H1 (cell line): ENCODE measurements around the gene POGZ. TPM values are rescaled to one million over a fixed set of nuclear protein-coding genes. Genes with fewer than 3 reads are reported as not detected.

ENCODE experiments used
- CTCF ChIA-PET: fragments of 300-600 bp; sonication (Branson Sonifier 250); formaldehyde crosslinking; loops from one replicate; lab custom pipeline; 2021; ENCODE audit not compliant: partially characterized antibody; lab: Charles Lee
- POLR2A ChIA-PET: fragments of 300-600 bp; sonication (Branson Sonifier 250); formaldehyde crosslinking; loops from one replicate; lab custom pipeline; 2021; ENCODE audit warnings: inconsistent platforms; ENCODE audit not compliant: partially characterized antibody; lab: Charles Lee
- DNase-seq, 2 experiments: peaks; one replicate each; pipeline versions ENCODE4 v3.0.0 to v3.0.0-alpha.2; 2010 to 2022; ENCODE audit warnings: low spot score in 2 of 2, low read depth in 1 of 2, mixed read lengths in 1 of 2
- FAIRE-seq: peaks from 2 replicates; lab custom pipeline; 2011; peaks lifted over from hg19 to GRCh38; lab: Jason Lieb, UNC
- H2AFZ ChIP-seq: 2 replicates; pipeline ENCODE4 v1.8.1; 2012; ENCODE audit warnings: low read length, inconsistent platforms
- H2AK5ac ChIP-seq: 2 replicates; pipeline ENCODE4 v1.6.1; 2013; ENCODE audit warnings: low read depth, low read length
- H2BK120ac ChIP-seq: replicated peaks from 2 replicates; pipeline ENCODE3; 2013; ENCODE audit warnings: low read depth, low read length, inconsistent platforms
- H2BK12ac ChIP-seq: 2 replicates; pipeline ENCODE4 v1.6.1; 2013; ENCODE audit warnings: low read depth, low read length
- H2BK15ac ChIP-seq: 2 replicates; pipeline ENCODE4 v1.6.1; 2013; ENCODE audit warnings: low read length
- H2BK20ac ChIP-seq: 2 replicates; pipeline ENCODE4 v1.6.1; 2013; ENCODE audit warnings: low read length
- H2BK5ac ChIP-seq: 2 replicates; pipeline ENCODE4 v1.6.1; 2013; ENCODE audit warnings: low read depth, low read length
- H3K14ac ChIP-seq: 2 replicates; pipeline ENCODE4 v1.6.1; 2013; ENCODE audit warnings: inconsistent platforms; ENCODE audit not compliant: insufficient read length
- H3K18ac ChIP-seq: 2 replicates; pipeline ENCODE4 v1.6.1; 2013; ENCODE audit warnings: low read length; ENCODE audit errors: extremely low read depth
- H3K23ac ChIP-seq: 2 replicates; pipeline ENCODE4 v1.6.1; 2013; ENCODE audit warnings: inconsistent platforms; ENCODE audit not compliant: insufficient read length
- H3K23me2 ChIP-seq: 2 replicates; pipeline ENCODE4 v1.6.1; 2013; ENCODE audit warnings: low read depth, low read length
- H3K27ac ChIP-seq: 2 replicates; pipeline ENCODE4 v1.6.1; 2011; ENCODE audit warnings: low read depth, low read length, inconsistent platforms
- H3K27me3 ChIP-seq, 4 experiments: replicated peaks in 1 of 4; 1 replicate in 1 of 4; 2 replicates in 3 of 4; pipeline versions ENCODE4 v1.6.1 to v1.8.1; 2011 to 2013; ENCODE audit warnings: low read length in 3 of 4, mild to moderate bottlenecking in 3 of 4, inconsistent platforms in 2 of 4, mixed read lengths in 2 of 4, moderate library complexity in 1 of 4; ENCODE audit not compliant: control insufficient read depth in 3 of 4, insufficient read depth in 3 of 4; ENCODE audit errors: extremely low read depth in 1 of 4
- H3K36me3 ChIP-seq, 4 experiments: 2 replicates each; pipeline versions ENCODE4 v1.6.1 to v1.8.1; 2011 to 2013; ENCODE audit warnings: mild to moderate bottlenecking in 4 of 4, low read length in 3 of 4, moderate library complexity in 2 of 4, control low read depth in 1 of 4, inconsistent platforms in 1 of 4; ENCODE audit not compliant: insufficient read depth in 4 of 4, control insufficient read depth in 2 of 4
- H3K4ac ChIP-seq: replicated peaks from 2 replicates; pipeline ENCODE3; 2013; ENCODE audit warnings: low read length, low read depth, mixed read lengths, inconsistent platforms; ENCODE audit not compliant: insufficient read length
- H3K4me1 ChIP-seq, 4 experiments: replicated peaks in 1 of 4; 1 replicate in 1 of 4; 2 replicates in 3 of 4; pipeline versions ENCODE4 v1.6.1 to v1.8.1; 2011 to 2013; ENCODE audit warnings: low read length in 3 of 4, inconsistent platforms in 2 of 4, mixed read lengths in 1 of 4; ENCODE audit not compliant: insufficient read depth in 4 of 4, control insufficient read depth in 3 of 4
- H3K4me2 ChIP-seq, 2 experiments: 2 replicates each; pipeline versions ENCODE4 v1.6.1 to v1.8.1; 2011 to 2013; ENCODE audit warnings: low read depth in 2 of 2, low read length in 2 of 2, control low read depth in 1 of 2, inconsistent platforms in 1 of 2, mild to moderate bottlenecking in 1 of 2; ENCODE audit not compliant: insufficient read depth in 1 of 2
- H3K4me3 ChIP-seq, 4 experiments: fragments of 200-600, 300-600 bp in 1 of 4; sonication (generic), shearing (Covaris generic), sonication (Bioruptor Twin) in 1 of 4; 2 replicates each; pipeline versions ENCODE4 v1.5.1 to v1.8.1; 2011 to 2016; ENCODE audit warnings: low read length in 4 of 4, low read depth in 3 of 4, control low read depth in 2 of 4, inconsistent platforms in 2 of 4, mild to moderate bottlenecking in 2 of 4, mixed read lengths in 1 of 4, moderate library complexity in 1 of 4; ENCODE audit not compliant: insufficient read depth in 2 of 4; ENCODE audit errors: extremely low read depth in 1 of 4
- H3K56ac ChIP-seq: replicated peaks from 2 replicates; pipeline ENCODE3; 2013; ENCODE audit warnings: low read depth, mild to moderate bottlenecking, mixed read lengths, low read length, inconsistent platforms; ENCODE audit not compliant: insufficient read length
- H3K79me1 ChIP-seq: 2 replicates; pipeline ENCODE4 v1.6.1; 2013; ENCODE audit warnings: low read depth, low read length, control low read depth
- H3K79me2 ChIP-seq, 2 experiments: 2 replicates each; pipeline versions ENCODE4 v1.6.1 to v1.8.1; 2012 to 2013; ENCODE audit warnings: low read length in 2 of 2, mild to moderate bottlenecking in 2 of 2, inconsistent platforms in 1 of 2; ENCODE audit not compliant: insufficient read depth in 2 of 2, control insufficient read depth in 1 of 2
- H3K9ac ChIP-seq, 4 experiments: replicated peaks in 1 of 4; 1 replicate in 1 of 4; 2 replicates in 3 of 4; pipeline versions ENCODE4 v1.6.1 to v1.8.1; 2011 to 2013; ENCODE audit warnings: low read depth in 3 of 4, low read length in 3 of 4, control low read depth in 2 of 4, mild to moderate bottlenecking in 2 of 4, moderate library complexity in 2 of 4, inconsistent platforms in 1 of 4; ENCODE audit errors: extremely low read depth in 1 of 4
- H3K9me3 ChIP-seq, 2 experiments: 2 replicates each; pipeline versions ENCODE4 v1.6.1 to v1.8.1; 2012 to 2013; ENCODE audit warnings: mild to moderate bottlenecking in 2 of 2, moderate library complexity in 2 of 2, control low read depth in 1 of 2, inconsistent platforms in 1 of 2, low read depth in 1 of 2, low read length in 1 of 2, mixed read lengths in 1 of 2; ENCODE audit not compliant: insufficient read depth in 2 of 2
- H4K20me1 ChIP-seq, 2 experiments: replicated peaks in 1 of 2; 2 replicates each; pipeline versions ENCODE3 to v1.8.1; 2011 to 2013; ENCODE audit warnings: inconsistent platforms in 2 of 2, low read length in 2 of 2, mild to moderate bottlenecking in 1 of 2; ENCODE audit not compliant: insufficient read depth in 2 of 2, control insufficient read depth in 1 of 2
- H4K5ac ChIP-seq: 2 replicates; pipeline ENCODE4 v1.6.1; 2013; ENCODE audit warnings: low read length, low read depth, mixed read lengths, inconsistent platforms; ENCODE audit not compliant: insufficient read length
- H4K8ac ChIP-seq: 2 replicates; pipeline ENCODE4 v1.8.0; 2013; ENCODE audit warnings: mild to moderate bottlenecking, moderate library complexity, low read length, inconsistent platforms; ENCODE audit not compliant: insufficient read depth; ENCODE audit errors: extremely low read depth
- H4K91ac ChIP-seq: replicated peaks from 2 replicates; pipeline ENCODE3; 2013; ENCODE audit warnings: low read length, mixed read lengths, inconsistent platforms; ENCODE audit not compliant: insufficient read length
- BACH1 ChIP-seq: IDR thresholded peaks from 2 replicates; pipeline ENCODE4 v1.6.1; 2012; ENCODE audit warnings: low read length, improper control_type of control experiment
- BRCA1 ChIP-seq: IDR thresholded peaks from 2 replicates; pipeline ENCODE4 v1.6.1; 2012; ENCODE audit warnings: low read depth, low read length, improper control_type of control experiment
- EGR1 ChIP-seq: IDR thresholded peaks from 2 replicates; pipeline ENCODE4 v1.6.1; 2011; ENCODE audit warnings: low read depth, low read length, borderline replicate concordance
- EP300 ChIP-seq, 2 experiments: IDR thresholded peaks; 1 replicate in 1 of 2; 2 replicates in 1 of 2; pipeline ENCODE4 v1.6.1; 2011 to 2012; ENCODE audit warnings: low read depth in 2 of 2, low read length in 2 of 2, mild to moderate bottlenecking in 2 of 2, borderline replicate concordance in 1 of 2, inconsistent platforms in 1 of 2, moderate library complexity in 1 of 2
- FOSL1 ChIP-seq: IDR thresholded peaks from 2 replicates; pipeline ENCODE4 v1.6.1; 2011; ENCODE audit warnings: mild to moderate bottlenecking, low read depth, low read length, moderate library complexity; ENCODE audit not compliant: insufficient read depth
- HDAC6 ChIP-seq: IDR thresholded peaks from one replicate; pipeline ENCODE4 v1.7.1; 2012; ENCODE audit warnings: low read depth, mild to moderate bottlenecking, inconsistent platforms, low read length, moderate library complexity
- JUN ChIP-seq: IDR thresholded peaks from 2 replicates; pipeline ENCODE4 v1.6.1; 2011; ENCODE audit warnings: low read depth, mild to moderate bottlenecking, improper control_type of control experiment, low read length
- KDM4A ChIP-seq: IDR thresholded peaks from one replicate; pipeline ENCODE4 v1.7.1; 2012; ENCODE audit warnings: low read depth, mild to moderate bottlenecking, moderate library complexity, low read length, inconsistent platforms; ENCODE audit not compliant: severe bottlenecking
- PHF8 ChIP-seq: fragments of 200-600 bp; sonication (generic); conservative IDR thresholded peaks from 2 replicates; pipeline ENCODE4 v1.7.1; 2012; ENCODE audit warnings: low read depth, mild to moderate bottlenecking, inconsistent platforms, low read length, moderate library complexity
- RXRA ChIP-seq: IDR thresholded peaks from 2 replicates; pipeline ENCODE4 v1.6.1; 2011; ENCODE audit warnings: low read depth, mild to moderate bottlenecking, low read length, moderate library complexity; ENCODE audit not compliant: insufficient read depth
- SRF ChIP-seq: IDR thresholded peaks from 2 replicates; pipeline ENCODE4 v1.6.1; 2011; ENCODE audit warnings: mild to moderate bottlenecking, low read depth, low read length, moderate library complexity
- TAF1 ChIP-seq: IDR thresholded peaks from 2 replicates; pipeline ENCODE4 v1.6.1; 2011; ENCODE audit warnings: mild to moderate bottlenecking, low read depth, low read length
- YY1 ChIP-seq: IDR thresholded peaks from 2 replicates; pipeline ENCODE4 v1.6.1; 2011; ENCODE audit warnings: low read depth, mild to moderate bottlenecking, low read length
- ZNF274 ChIP-seq: IDR thresholded peaks from 2 replicates; pipeline ENCODE4 v1.7.0; 2012; ENCODE audit warnings: low read length, borderline replicate concordance; ENCODE audit errors: extremely low read depth
- WGBS, 2 experiments: shearing (Covaris generic) in 1 of 2; methylation state at CpG; one replicate each; pipeline versions ENCODE4 v1.1.6 to v1.1.7; 2013 to 2015; ENCODE audit warnings: low lambda C conversion rate in 2 of 2, mixed read lengths in 2 of 2, inconsistent platforms in 1 of 2, low coverage in 1 of 2, missing lambda C conversion rate in 1 of 2; ENCODE audit not compliant: insufficient replicate concordance in 2 of 2, insufficient coverage in 1 of 2, insufficient read length in 1 of 2; ENCODE audit errors: extremely low coverage in 1 of 2, missing lambda C conversion rate in 1 of 2; 5-methylcytosine and 5-hydroxymethylcytosine counted together
- polyA plus RNA-seq, 7 experiments: library from polyadenylated mRNA; depleted of rRNA in 3 of 7; stranded (reverse) in 5 of 7; unstranded in 2 of 7; fragments of >200 nt in 5 of 7; fragments of 200-250 nt in 2 of 7; gene quantifications; 1 replicate in 5 of 7; 2 replicates in 1 of 7; 4 replicates in 1 of 7; pipeline versions ENCODE4 v1.2.1 to v1.2.3, GENCODE V29; 2011 to 2013; ENCODE audit warnings: missing spikeins in 2 of 7, mixed read lengths in 2 of 7
- total RNA-seq: library from RNA; stranded (reverse); fragmentation: NEBNext Ultra II Directional; extraction: Animal tissue kit (Norgen Biotek cat#: 25700); gene quantifications from 2 replicates; pipeline ENCODE4 v1.2.1, GENCODE V29; 2021

The POGZ gene
- total and polyA plus RNA-seq, 2 of the 8 experiments (the other 6 are each of a cell fraction or from before 2014, with no cell fraction given), result 66.4 to 105 TPM

- Histone ChIP-seq H3K27ac (no peak overlapping the region), H3K36me3 (peaks cover 0 to 6% (median 4%) of the 10 kb centered on the region in 4 experiments; a peak in 4 of 8 replicates)
These were observed 24.1 kb downstream of the POGZ start for GRCh38 chr1:151435174-151435573.

More at GRCh38 chr1:151435174-151435573, 24.1 kb downstream of the POGZ start:
- Histone ChIP-seq H4K8ac (no peak overlapping the region), H2BK15ac (no peak overlapping the region), H3K4me3 (no peak overlapping the region)
- no peak for TF ChIP-seq HDAC6
- TF ChIP-seq BACH1, result no peak
- TF ChIP-seq JUN, result no peak
- no peak for TF ChIP-seq FOSL1
- TF ChIP-seq EP300 (IDR thresholded peaks at IDR 0.05; ENCODE audit: borderline replicate concordance in 1 of 2, low read depth in 2 of 2, low read length in 2 of 2), result no peak
- no peak for TF ChIP-seq PHF8
- no peak for TF ChIP-seq TAF1
- no peak for TF ChIP-seq EGR1
- TF ChIP-seq SRF, result no peak
- TF ChIP-seq BRCA1, result no peak
- TF ChIP-seq RXRA, result no peak
- no peak for TF ChIP-seq KDM4A
- no peak for TF ChIP-seq YY1
- no peak for TF ChIP-seq ZNF274
- TF ChIP-seq, all 59 proteins: peak for 0
- H3K23me2 ChIP-seq, result no peaks in the 10 kb centered on the region
- no peak overlapping the region for H3K4me2 ChIP-seq
- no peaks in the 10 kb centered on the region for H3K27me3 ChIP-seq
- no peak overlapping the region for H3K9ac ChIP-seq
- peaks cover 5 to 7% of the 10 kb centered on the region in 2 experiments for H4K20me1 ChIP-seq
- H3K14ac ChIP-seq, result no peak overlapping the region
- H2AK5ac ChIP-seq, result no peak overlapping the region
- H3K18ac ChIP-seq, result no peak overlapping the region
- no peak for DNase-seq
- H2AFZ ChIP-seq, result no peak overlapping the region
- peaks cover 7% of the 10 kb centered on the region; the same call in 1 of the 2 replicates for H3K79me1 ChIP-seq
- no peaks in the 10 kb centered on the region for H3K4me1 ChIP-seq
- WGBS, 2 experiments, result 98% methylated on average over 3 of the region's 3 CpGs; no CpG with 5 or more reads in 1 of the 2 experiments
- no peak overlapping the region for H2BK20ac ChIP-seq
- no peak overlapping the region for H3K23ac ChIP-seq
- FAIRE-seq, result no peak
- no peak overlapping the region for H4K91ac ChIP-seq
- peaks cover 0 to 94% of the 10 kb centered on the region in 2 experiments; a peak in 2 of 4 replicates for H3K79me2 ChIP-seq
- POLR2A ChIA-PET, result interaction anchor here (1.0 to 1.3 kb wide), 3 partner anchors 13 to 46 kb away, joined by 3 to 4 read pairs (median 3); no protein-coding TSS in a partner anchor
- no peak overlapping the region for H3K56ac ChIP-seq
- H4K5ac ChIP-seq, result no peak overlapping the region
- H3K9me3 ChIP-seq, result no peaks in the 10 kb centered on the region
- CTCF ChIA-PET, result interaction anchor here (0.6 to 0.7 kb wide), 4 partner anchors 9 to 215 kb away, joined by 3 read pairs; partner anchors contain the start of gene PSMB4
- H2BK12ac ChIP-seq, result no peak overlapping the region
- no peak overlapping the region for H2BK5ac ChIP-seq
- no peak overlapping the region for H2BK120ac ChIP-seq
- H3K4ac ChIP-seq, result no peak overlapping the region
